Nephron progenitor cell (in vitro differentiated cells): ENCODE data around the gene PARP1.

Experiments used
- DNase-seq: peaks from one replicate; pipeline ENCODE4 v3.0.0; 2021
- H3K27ac Mint-ChIP-seq: 2 replicates; pipeline ENCODE4 v1.8.0; 2021; ENCODE audit warnings: mild to moderate bottlenecking, moderate library complexity, mixed read lengths
- H3K27me3 Mint-ChIP-seq: 2 replicates; pipeline ENCODE4 v1.8.0; 2021; ENCODE audit warnings: mild to moderate bottlenecking, low read depth, mixed read lengths; ENCODE audit not compliant: poor library complexity
- H3K36me3 Mint-ChIP-seq: 2 replicates; pipeline ENCODE4 v1.8.0; 2021; ENCODE audit warnings: low read depth, mixed read lengths
- H3K4me1 Mint-ChIP-seq: 2 replicates; pipeline ENCODE4 v1.8.0; 2021; ENCODE audit warnings: mixed read lengths
- H3K4me3 Mint-ChIP-seq: 2 replicates; pipeline ENCODE4 v1.8.0; 2021; ENCODE audit warnings: mild to moderate bottlenecking, moderate library complexity, mixed read lengths
- H3K9me3 Mint-ChIP-seq: 2 replicates; pipeline ENCODE4 v1.8.0; 2021; ENCODE audit warnings: mild to moderate bottlenecking, moderate library complexity, mixed read lengths
- TF ChIP-seq, protein P1 (sequence below): fragments of 200-600 bp; sonication (generic); IDR thresholded peaks from 2 replicates; pipeline ENCODE4 v1.5.0; 2021; ENCODE audit warnings: antibody characterized with exemption

The PARP1 gene

DNA sequence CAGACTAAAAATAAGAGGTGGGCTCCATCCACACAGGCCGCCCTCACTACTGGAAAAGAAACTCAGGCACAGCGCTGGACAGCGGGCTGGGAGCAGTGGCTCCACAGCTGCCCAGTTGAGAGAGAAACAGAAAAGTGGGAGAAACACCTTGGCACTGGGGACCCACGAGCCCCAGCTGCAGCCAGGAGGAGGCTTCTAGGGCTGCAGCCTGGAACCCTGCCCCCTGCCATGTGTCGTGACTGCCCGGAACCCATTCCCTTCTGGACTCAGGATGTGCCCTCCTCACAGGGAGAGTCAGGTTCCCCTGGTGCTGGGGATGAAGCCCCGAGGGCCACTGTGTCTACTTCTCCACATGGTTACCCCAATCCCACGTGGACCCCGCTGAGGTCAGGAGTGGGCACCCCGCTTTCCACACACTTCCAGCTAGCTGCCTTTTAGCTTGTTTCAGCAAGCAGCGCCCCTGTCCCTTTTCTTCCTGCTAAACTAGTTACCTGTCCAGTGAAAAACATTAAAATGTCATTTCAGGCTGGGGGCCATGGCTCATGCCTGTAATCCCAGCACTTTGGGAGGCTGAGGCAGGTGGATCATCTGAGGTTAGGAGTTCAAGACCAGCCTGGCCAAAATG, 35.9 kb downstream of the PARP1 start:
- no peak for DNase-seq
- Mint-ChIP-seq H3K9me3 (no peaks in the 10 kb centered on the region), H3K27ac (peak overlapping the region; percentile 29), H3K36me3 (peaks cover 86% of the 10 kb centered on the region), H3K4me1 (peaks cover 7% of the 10 kb centered on the region), H3K4me3 (no peak overlapping the region), H3K27me3 (peaks cover 2% of the 10 kb centered on the region)
- TF ChIP-seq, protein P1, sequence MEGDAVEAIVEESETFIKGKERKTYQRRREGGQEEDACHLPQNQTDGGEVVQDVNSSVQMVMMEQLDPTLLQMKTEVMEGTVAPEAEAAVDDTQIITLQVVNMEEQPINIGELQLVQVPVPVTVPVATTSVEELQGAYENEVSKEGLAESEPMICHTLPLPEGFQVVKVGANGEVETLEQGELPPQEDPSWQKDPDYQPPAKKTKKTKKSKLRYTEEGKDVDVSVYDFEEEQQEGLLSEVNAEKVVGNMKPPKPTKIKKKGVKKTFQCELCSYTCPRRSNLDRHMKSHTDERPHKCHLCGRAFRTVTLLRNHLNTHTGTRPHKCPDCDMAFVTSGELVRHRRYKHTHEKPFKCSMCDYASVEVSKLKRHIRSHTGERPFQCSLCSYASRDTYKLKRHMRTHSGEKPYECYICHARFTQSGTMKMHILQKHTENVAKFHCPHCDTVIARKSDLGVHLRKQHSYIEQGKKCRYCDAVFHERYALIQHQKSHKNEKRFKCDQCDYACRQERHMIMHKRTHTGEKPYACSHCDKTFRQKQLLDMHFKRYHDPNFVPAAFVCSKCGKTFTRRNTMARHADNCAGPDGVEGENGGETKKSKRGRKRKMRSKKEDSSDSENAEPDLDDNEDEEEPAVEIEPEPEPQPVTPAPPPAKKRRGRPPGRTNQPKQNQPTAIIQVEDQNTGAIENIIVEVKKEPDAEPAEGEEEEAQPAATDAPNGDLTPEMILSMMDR, result no peak

DNA sequence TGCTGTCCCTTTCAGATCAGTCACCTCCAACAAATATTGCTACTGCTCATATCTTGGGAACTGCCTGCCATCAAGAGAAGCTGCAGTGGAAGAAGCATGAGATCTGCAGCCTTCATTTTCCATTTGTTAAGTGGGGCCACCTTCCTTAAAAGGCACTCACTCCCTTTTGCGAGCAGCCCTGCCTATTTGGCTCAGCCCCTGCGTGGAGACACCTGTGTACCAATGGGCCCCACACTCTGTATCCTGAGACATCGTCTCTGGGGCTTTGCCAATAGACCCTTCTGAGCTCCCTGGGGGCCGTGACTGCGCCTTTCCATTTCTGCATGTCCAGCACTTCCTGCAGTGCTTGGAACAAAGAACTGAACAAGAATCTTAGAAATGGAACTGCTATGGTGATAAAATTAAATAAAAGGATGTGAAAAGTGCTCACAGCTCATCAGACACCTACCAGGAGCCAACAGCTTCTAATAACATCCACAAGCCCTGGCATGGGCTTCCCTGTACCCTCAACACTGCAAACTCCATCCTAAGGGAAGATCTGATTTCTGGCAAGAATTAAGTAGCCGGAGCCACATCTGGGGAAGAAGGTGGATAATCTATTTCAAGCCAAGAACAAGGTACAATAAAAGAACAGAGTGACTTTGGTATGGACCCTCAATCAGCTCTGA, 36.7 kb downstream of the PARP1 start:
- TF ChIP-seq, protein P1, result no peak
- Mint-ChIP-seq H3K4me3 (no peak overlapping the region), H3K9me3 (no peaks in the 10 kb centered on the region), H3K4me1 (peaks cover 7% of the 10 kb centered on the region), H3K27ac (peak overlapping the region; percentile 26), H3K36me3 (peaks cover 85% of the 10 kb centered on the region), H3K27me3 (peaks cover 2% of the 10 kb centered on the region)
- DNase-seq, result no peak

DNA sequence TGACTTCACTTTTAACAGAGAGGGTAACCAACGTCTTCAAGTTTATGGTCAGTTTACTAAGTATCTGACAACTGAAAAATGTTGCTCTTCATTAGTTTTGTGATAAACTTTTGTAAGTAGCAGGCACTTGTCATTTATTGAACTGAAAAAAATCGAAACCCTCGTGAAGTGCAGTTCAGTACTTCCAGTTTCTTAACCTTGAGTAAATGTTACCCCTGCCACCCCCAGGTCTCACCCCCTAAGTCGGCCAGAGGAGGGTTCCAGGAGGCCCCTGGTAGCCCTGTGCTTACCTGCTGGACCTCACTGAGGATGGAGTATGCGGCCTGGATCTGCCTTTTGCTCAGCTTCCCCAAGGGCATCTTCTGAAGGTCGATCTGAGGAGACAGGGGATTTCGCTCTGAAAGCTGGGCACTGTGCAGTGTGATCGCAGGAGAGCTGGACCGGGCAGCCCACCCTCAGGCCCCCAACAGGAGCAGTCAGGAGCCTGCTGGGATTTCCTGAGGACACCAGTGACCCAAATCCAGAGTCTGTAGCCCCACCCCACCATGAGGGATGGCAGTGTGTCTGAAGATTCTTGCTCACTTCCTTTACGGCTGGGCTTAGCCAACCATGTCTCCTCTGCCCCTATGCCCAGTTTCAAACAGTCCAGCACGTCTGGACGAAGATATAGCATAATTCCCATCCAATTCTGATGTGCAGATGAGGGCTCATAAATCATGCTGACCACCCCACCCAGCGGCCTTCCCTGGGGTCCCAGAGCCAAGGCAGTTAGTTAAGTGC, 37.6 kb downstream of the PARP1 start:
- TF ChIP-seq, protein P1, result no peak
- peaks cover 84% of the 10 kb centered on the region for H3K36me3 Mint-ChIP-seq
- DNase-seq, result no peak
- no peak overlapping the region for H3K4me3 Mint-ChIP-seq
- H3K27me3 Mint-ChIP-seq, result peaks cover 2% of the 10 kb centered on the region
- H3K9me3 Mint-ChIP-seq, result no peaks in the 10 kb centered on the region
- H3K4me1 Mint-ChIP-seq, result peaks cover 7% of the 10 kb centered on the region
- H3K27ac Mint-ChIP-seq, result no peak overlapping the region

DNA sequence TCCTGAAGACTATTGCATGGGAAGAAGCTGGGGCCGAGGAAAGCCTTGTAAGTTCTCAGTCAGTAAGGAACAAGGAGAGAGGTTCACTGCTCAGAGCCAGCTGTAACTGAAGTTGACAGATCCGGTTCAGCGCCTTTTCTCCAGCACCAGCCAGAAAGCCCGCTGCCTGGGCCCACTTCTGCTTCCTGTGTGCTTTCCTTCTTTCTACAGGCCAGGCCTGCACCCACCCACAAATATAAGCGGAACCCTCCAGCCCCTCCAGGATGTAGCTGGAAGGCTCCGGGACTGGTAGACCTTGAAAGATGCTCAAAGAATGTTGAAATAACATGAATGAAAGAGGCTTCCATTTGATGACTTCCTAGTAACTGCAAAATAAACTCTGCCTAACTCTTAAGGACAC, 38.8 kb downstream of the PARP1 start:
- H3K4me1 Mint-ChIP-seq, result peaks cover 9% of the 10 kb centered on the region
- no peak overlapping the region for H3K4me3 Mint-ChIP-seq
- peaks cover 85% of the 10 kb centered on the region for H3K36me3 Mint-ChIP-seq
- TF ChIP-seq, protein P1, result no peak
- no peak overlapping the region for H3K27ac Mint-ChIP-seq
- no peaks in the 10 kb centered on the region for H3K9me3 Mint-ChIP-seq
- H3K27me3 Mint-ChIP-seq, result peaks cover 2% of the 10 kb centered on the region
- no peak for DNase-seq

DNA sequence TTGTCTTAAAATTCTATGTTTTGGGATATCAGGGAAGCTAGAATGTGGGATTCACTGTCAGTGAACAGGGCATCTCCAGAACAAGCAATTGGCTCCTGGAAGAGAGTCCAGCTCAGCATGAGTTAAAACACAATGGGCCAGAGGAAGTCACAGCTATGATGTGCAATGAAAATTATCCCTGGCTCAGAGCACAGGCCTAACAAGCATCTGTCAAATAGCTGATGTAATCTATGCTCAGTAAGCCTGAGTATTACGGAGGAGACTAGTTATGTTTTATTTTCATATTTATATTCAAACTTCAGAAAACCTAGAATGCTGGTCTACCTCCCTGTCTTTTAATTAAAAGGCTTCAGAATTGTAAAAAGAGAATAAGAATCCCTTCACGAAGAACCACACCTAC, 41.6 kb downstream of the PARP1 start:
- TF ChIP-seq, protein P1, result no peak
- H3K4me3 Mint-ChIP-seq, result no peak overlapping the region
- H3K36me3 Mint-ChIP-seq, result peaks cover 88% of the 10 kb centered on the region
- no peaks in the 10 kb centered on the region for H3K27me3 Mint-ChIP-seq
- H3K4me1 Mint-ChIP-seq, result peaks cover 24% of the 10 kb centered on the region
- H3K9me3 Mint-ChIP-seq, result no peaks in the 10 kb centered on the region
- no peak for DNase-seq
- no peak overlapping the region for H3K27ac Mint-ChIP-seq
